ENCODE measurements around the gene CYFIP2. TPM values are rescaled to one million over a fixed set of nuclear protein-coding genes. Genes with fewer than 3 reads are reported as not detected.

CYFIP2 gene
- total and polyA plus RNA-seq, 4 experiments from 2014 or later = 317 to 516 (median 379) TPM

DNA sequence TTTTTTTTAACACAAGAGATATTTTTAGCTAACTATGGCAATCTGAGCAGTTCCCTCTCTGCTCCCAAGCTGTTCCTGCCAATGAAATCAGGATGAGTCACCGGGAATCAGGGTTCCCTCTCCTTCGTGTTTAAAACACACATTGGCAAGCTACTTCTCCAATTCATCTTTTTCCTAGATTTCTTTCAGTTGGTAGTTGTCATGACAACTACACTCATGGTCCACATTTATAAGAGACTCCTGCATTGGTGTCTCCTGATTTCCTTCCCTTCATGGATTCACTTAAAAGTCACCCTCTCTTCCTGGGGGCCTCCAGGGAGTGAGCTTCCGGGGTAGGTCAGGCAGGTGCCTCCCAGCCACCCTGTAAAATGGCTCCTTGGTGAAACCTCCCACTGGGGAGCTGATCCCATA is 121.8 kb downstream of the CYFIP2 start:
- Mint-ChIP-seq H3K36me3 (peaks cover 72 to 78% of the 10 kb centered on the region in 2 donors), H3K27me3 (no peaks in the 10 kb centered on the region), H3K9me3 (peaks cover 0 to 4% (median 0%) of the 10 kb centered on the region in 8 donors), H3K4me1 (peaks cover 0 to 21% (median 8%) of the 10 kb centered on the region in 4 donors), H3K27ac (peak overlapping the region; percentile 8 to 91 (median 60)), H3K4me3 (no peak overlapping the region)
- Histone ChIP-seq H3K27ac (ENCODE audit: low read depth, low read length) (no peak overlapping the region), H3K36me3 (ENCODE audit: insufficient read depth, low read length) (peaks cover 79% of the 10 kb centered on the region), H3K27me3 (ENCODE audit: insufficient read depth, low read length) (no peaks in the 10 kb centered on the region), H3K4me3 (ENCODE audit: low read length in 2 of 2) (no peak overlapping the region), H3K9me3 (ENCODE audit: control insufficient read depth in 1 of 2, low read length in 2 of 2) (no peaks in the 10 kb centered on the region), H3K4me1 (ENCODE audit: insufficient read depth, low read length) (peaks cover 12% of the 10 kb centered on the region)
- ChIA-PET POLR2A (ENCODE audit: partially characterized antibody) (interaction anchor here (0.7 kb wide), 1 partner anchor 36 kb away, joined by 3 read pairs; no protein-coding TSS in a partner anchor), CTCF (ENCODE audit: partially characterized antibody) (interaction anchor here (1.2 kb wide), 2 partner anchors 19 to 45 kb away, joined by 3 to 4 read pairs; no protein-coding TSS in a partner anchor)
- no peak for DNase-seq
- intact Hi-C loops (cut with micrococcal nuclease) = no loop called here

DNA sequence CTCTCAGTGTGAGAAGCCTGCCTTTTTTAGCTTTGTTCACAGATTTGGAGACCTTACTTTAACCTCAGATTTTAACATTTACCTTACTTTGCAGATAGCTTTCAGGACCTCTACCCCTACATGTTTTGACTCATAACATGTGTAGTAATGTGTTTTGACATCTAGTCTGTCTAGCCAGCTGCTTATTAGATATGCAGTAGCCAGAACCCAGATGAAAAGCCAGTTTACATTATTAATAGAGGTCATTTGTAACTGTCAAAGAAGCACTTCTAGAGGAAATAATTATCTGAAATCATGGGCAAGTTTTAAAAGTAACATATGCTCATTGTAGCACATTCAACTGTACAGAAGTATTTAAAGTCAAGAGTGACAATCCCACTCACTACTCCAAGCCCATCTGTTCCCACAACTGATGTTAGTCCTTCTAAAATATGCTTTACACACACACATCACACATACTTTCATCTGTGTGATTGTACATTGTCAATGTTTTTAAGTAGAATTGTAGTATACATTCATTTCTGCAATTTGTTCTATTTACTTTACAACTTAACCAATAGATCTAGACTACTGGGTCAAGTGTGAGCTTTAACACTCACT is 122.3 kb downstream of the CYFIP2 start:
- Histone ChIP-seq H3K27ac (ENCODE audit: low read depth, low read length) (no peak overlapping the region), H3K9me3 (ENCODE audit: control insufficient read depth in 1 of 2, low read length in 2 of 2) (no peaks in the 10 kb centered on the region), H3K4me1 (ENCODE audit: insufficient read depth, low read length) (peaks cover 12% of the 10 kb centered on the region), H3K4me3 (ENCODE audit: low read length in 2 of 2) (no peak overlapping the region), H3K27me3 (ENCODE audit: insufficient read depth, low read length) (no peaks in the 10 kb centered on the region), H3K36me3 (ENCODE audit: insufficient read depth, low read length) (peaks cover 81% of the 10 kb centered on the region)
- peaks cover 0 to 21% (median 8%) of the 10 kb centered on the region in 4 donors for H3K4me1 Mint-ChIP-seq
- peaks cover 74 to 79% of the 10 kb centered on the region in 2 donors for H3K36me3 Mint-ChIP-seq
- no peak for DNase-seq
- H3K9me3 Mint-ChIP-seq = peaks cover 0 to 4% (median 0%) of the 10 kb centered on the region in 8 donors
- ChIA-PET CTCF (ENCODE audit: partially characterized antibody) (interaction anchor here (0.7 to 1.2 kb wide), 3 partner anchors 8 to 45 kb away, joined by 3 to 4 read pairs (median 3); no protein-coding TSS in a partner anchor), POLR2A (ENCODE audit: partially characterized antibody) (interaction anchor here (0.7 kb wide), 1 partner anchor 37 kb away, joined by 3 read pairs; no protein-coding TSS in a partner anchor)
- H3K27me3 Mint-ChIP-seq = no peaks in the 10 kb centered on the region
- peak overlapping the region; percentile 8 to 91 (median 60) for H3K27ac Mint-ChIP-seq
- intact Hi-C loops (cut with micrococcal nuclease) = no loop called here
- no peak overlapping the region for H3K4me3 Mint-ChIP-seq

DNA sequence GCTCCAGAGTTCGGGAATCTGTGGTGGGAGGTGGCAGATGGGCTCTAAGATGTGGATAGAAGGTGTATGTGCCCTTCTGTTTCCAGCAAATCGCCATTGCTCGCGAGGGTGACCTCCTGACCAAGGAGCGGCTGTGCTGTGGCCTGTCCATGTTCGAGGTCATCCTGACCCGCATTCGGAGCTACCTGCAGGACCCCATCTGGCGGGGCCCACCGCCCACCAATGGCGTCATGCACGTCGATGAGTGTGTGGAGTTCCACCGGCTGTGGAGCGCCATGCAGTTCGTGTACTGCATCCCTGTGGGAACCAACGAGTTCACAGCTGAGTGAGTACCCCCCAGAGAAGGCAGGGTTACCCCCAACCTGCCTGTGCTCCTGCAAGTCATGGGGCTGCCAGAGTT is 123.2 kb downstream of the CYFIP2 start:
- POLR2A ChIA-PET (ENCODE audit: partially characterized antibody) = interaction anchor here (0.9 kb wide), 1 partner anchor 116 kb away, joined by 3 read pairs; no protein-coding TSS in a partner anchor
- Mint-ChIP-seq H3K4me1 (peaks cover 0 to 24% (median 8%) of the 10 kb centered on the region in 4 donors), H3K27ac (no peak overlapping the region), H3K36me3 (peaks cover 74 to 75% of the 10 kb centered on the region in 2 donors), H3K4me3 (no peak overlapping the region), H3K27me3 (no peaks in the 10 kb centered on the region), H3K9me3 (peaks cover 0 to 4% (median 0%) of the 10 kb centered on the region in 8 donors)
- CTCF ChIA-PET (ENCODE audit: partially characterized antibody) = interaction anchor here (0.7 to 2.0 kb wide), 2 partner anchors 8 to 42 kb away, joined by 3 to 5 read pairs; no protein-coding TSS in a partner anchor
- H3K4me3 ChIP-seq (ENCODE audit: low read length in 2 of 2) = no peak overlapping the region
- H3K27me3 ChIP-seq (ENCODE audit: insufficient read depth, low read length) = no peaks in the 10 kb centered on the region
- no peaks in the 10 kb centered on the region for H3K9me3 ChIP-seq (ENCODE audit: control insufficient read depth in 1 of 2, low read length in 2 of 2)
- intact Hi-C loops (cut with micrococcal nuclease) = no loop called here
- H3K36me3 ChIP-seq (ENCODE audit: insufficient read depth, low read length) = peaks cover 72% of the 10 kb centered on the region
- peak overlapping the region; percentile 42 for H3K27ac ChIP-seq (ENCODE audit: low read depth, low read length)
- peaks cover 12% of the 10 kb centered on the region for H3K4me1 ChIP-seq (ENCODE audit: insufficient read depth, low read length)
- no peak for DNase-seq

DNA sequence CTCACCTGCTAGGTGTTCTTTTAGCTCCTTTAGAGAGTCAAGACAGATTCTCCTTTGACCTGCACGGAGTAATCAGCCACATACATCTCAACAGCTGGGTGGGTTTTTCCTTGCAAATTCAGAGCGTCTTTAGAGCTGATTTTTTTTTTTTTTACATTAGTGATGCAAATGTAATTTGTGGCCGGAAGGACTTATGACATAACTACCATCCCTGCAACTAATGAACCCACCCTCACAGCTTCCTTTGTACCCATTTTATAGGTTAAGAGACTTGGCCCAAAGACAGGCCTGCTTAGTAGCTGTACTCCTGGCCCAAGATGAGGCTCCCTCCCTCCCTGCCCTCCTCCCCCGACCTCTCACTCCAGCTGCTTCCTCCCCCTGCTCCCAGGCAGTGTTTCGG is 124.2 kb downstream of the CYFIP2 start:
- no peaks in the 10 kb centered on the region for H3K9me3 ChIP-seq (ENCODE audit: control insufficient read depth in 1 of 2, low read length in 2 of 2)
- Mint-ChIP-seq H3K27ac (peak overlapping the region; percentile 88 to 96 (median 92)), H3K36me3 (peaks cover 68 to 69% of the 10 kb centered on the region in 2 donors), H3K4me3 (peak overlapping the region in 2 of 8 donors; percentile 15 to 41), H3K9me3 (peaks cover 0 to 4% (median 0%) of the 10 kb centered on the region in 8 donors), H3K4me1 (peaks cover 2 to 24% (median 8%) of the 10 kb centered on the region in 4 donors), H3K27me3 (no peaks in the 10 kb centered on the region)
- DNase-seq = peak; percentile 18 to 43 (median 39)
- H3K36me3 ChIP-seq (ENCODE audit: insufficient read depth, low read length) = peaks cover 65% of the 10 kb centered on the region
- intact Hi-C loops (cut with micrococcal nuclease) = no loop called here
- ChIA-PET CTCF (ENCODE audit: partially characterized antibody) (interaction anchor here (1.2 to 2.0 kb wide), 3 partner anchors 41 to 329 kb away, joined by 5 to 6 read pairs (median 5); no protein-coding TSS in a partner anchor), POLR2A (ENCODE audit: partially characterized antibody) (interaction anchor here (0.9 to 1.3 kb wide), 3 partner anchors 10 to 117 kb away, joined by 3 to 4 read pairs (median 4); no protein-coding TSS in a partner anchor)
- H3K4me1 ChIP-seq (ENCODE audit: insufficient read depth, low read length) = peaks cover 12% of the 10 kb centered on the region
- peak overlapping the region; percentile 42 for H3K27ac ChIP-seq (ENCODE audit: low read depth, low read length)
- H3K27me3 ChIP-seq (ENCODE audit: insufficient read depth, low read length) = no peaks in the 10 kb centered on the region
- H3K4me3 ChIP-seq (ENCODE audit: low read length in 2 of 2) = no peak overlapping the region

DNA sequence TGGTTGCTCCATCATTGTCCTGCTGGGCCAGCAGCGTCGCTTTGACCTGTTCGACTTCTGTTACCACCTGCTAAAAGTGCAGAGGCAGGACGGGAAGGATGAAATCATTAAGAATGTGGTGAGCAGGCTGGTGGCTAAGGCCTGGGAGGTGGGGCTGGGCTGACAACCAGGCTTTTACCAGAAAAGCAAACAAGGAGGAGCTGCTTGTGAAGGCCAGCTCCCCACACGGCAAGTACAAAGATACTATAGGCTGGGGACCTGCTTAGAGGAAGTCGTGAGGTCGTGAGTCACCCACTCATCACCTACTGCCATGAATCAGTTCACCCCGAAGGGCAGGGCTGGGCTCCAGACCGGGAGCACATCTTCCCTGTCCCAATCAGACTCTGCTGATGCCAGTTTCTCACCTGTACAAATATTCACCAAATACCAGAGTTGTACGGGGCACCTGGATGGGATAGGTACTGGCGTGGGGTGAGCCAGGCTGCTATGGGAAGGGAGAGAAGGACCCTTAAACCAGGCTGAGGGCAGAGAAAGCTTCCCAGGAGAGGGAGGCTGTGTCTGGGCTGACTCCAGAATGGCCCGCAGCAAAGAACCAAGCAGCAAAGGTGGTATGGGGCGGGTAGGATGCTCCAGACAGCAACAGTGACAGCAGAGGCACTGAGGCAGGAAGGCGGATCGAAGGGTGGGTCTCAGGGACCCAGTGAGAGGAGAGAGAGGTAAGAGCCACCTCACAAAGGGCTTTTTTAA is 124.8 kb downstream of the CYFIP2 start:
- Histone ChIP-seq H3K36me3 (ENCODE audit: insufficient read depth, low read length) (peaks cover 59% of the 10 kb centered on the region), H3K4me3 (ENCODE audit: low read length in 2 of 2) (no peak overlapping the region), H3K4me1 (ENCODE audit: insufficient read depth, low read length) (peaks cover 12% of the 10 kb centered on the region), H3K9me3 (ENCODE audit: control insufficient read depth in 1 of 2, low read length in 2 of 2) (no peaks in the 10 kb centered on the region), H3K27me3 (ENCODE audit: insufficient read depth, low read length) (no peaks in the 10 kb centered on the region), H3K27ac (ENCODE audit: low read depth, low read length) (peak overlapping the region; percentile 41)
- H3K9me3 Mint-ChIP-seq = peaks cover 0 to 4% (median 0%) of the 10 kb centered on the region in 8 donors
- peak overlapping the region in 3 of 8 donors; percentile 26 to 41 (median 35) for H3K4me3 Mint-ChIP-seq
- H3K4me1 Mint-ChIP-seq = peaks cover 2 to 24% (median 8%) of the 10 kb centered on the region in 4 donors
- intact Hi-C loops (cut with micrococcal nuclease) = no loop called here
- peak overlapping the region; percentile 88 to 96 (median 92) for H3K27ac Mint-ChIP-seq
- peak; percentile 28 to 71 (median 47) for DNase-seq
- peaks cover 62 to 63% of the 10 kb centered on the region in 2 donors for H3K36me3 Mint-ChIP-seq
- H3K27me3 Mint-ChIP-seq = no peaks in the 10 kb centered on the region
- ChIA-PET POLR2A (ENCODE audit: partially characterized antibody) (interaction anchor here (1.0 to 1.3 kb wide), 2 partner anchors 11 to 43 kb away, joined by 4 read pairs; no protein-coding TSS in a partner anchor), CTCF (ENCODE audit: partially characterized antibody) (interaction anchor here (1.2 to 2.0 kb wide), 3 partner anchors 40 to 328 kb away, joined by 5 to 6 read pairs (median 5); no protein-coding TSS in a partner anchor)

- POLR2A ChIA-PET (ENCODE audit: partially characterized antibody) = no interaction called here
- Histone ChIP-seq H3K27ac (ENCODE audit: low read depth, low read length) (no peak overlapping the region), H3K4me1 (ENCODE audit: insufficient read depth, low read length) (no peaks in the 10 kb centered on the region), H3K9me3 (ENCODE audit: control insufficient read depth in 1 of 2, low read length in 2 of 2) (no peaks in the 10 kb centered on the region), H3K27me3 (ENCODE audit: insufficient read depth, low read length) (no peaks in the 10 kb centered on the region), H3K4me3 (ENCODE audit: low read length in 2 of 2) (no peak overlapping the region), H3K36me3 (ENCODE audit: insufficient read depth, low read length) (no peaks in the 10 kb centered on the region)
- Mint-ChIP-seq H3K27ac (no peak overlapping the region), H3K36me3 (peaks cover 5 to 19% of the 10 kb centered on the region in 2 donors), H3K27me3 (no peaks in the 10 kb centered on the region), H3K9me3 (peaks cover 0 to 17% (median 9%) of the 10 kb centered on the region in 8 donors), H3K4me1 (peaks cover 0 to 3% (median 2%) of the 10 kb centered on the region in 4 donors), H3K4me3 (no peak overlapping the region)
- intact Hi-C loops (cut with micrococcal nuclease) = no loop called here
- CTCF ChIA-PET (ENCODE audit: partially characterized antibody) = no interaction called here
- DNase-seq = no peak
Observed at GRCh38 chr5:157398305-157398704, 132.4 kb downstream of the CYFIP2 start.

Measured in CD4-positive, alpha-beta memory T cell (primary cell).